ENCODE measurements around the gene KSR2.

DNA sequence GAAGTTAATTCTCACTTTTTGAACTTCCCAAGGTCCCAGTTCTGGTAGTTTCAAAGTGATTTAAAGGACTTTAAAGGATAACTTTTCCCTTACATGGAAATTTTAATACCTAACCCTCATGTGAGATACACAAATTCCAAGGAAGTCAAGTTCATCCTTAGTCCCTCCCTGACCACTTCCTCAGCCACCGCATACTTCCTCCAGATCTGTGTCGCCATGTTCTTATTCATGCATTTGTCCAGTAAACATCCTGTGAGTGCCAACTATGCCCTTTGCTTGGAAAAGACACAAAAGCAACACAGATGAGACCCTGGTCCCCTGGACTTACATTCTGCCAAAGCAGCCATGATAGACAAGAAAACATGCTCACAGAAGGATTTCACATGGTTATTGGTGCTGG is 206.6 kb downstream of the KSR2 start:
- TF ChIP-seq POLR2A (IDR thresholded peaks at IDR 0.05; ENCODE audit: low read depth, low read length) (no peak), POLR2AphosphoS5 (IDR thresholded peaks at IDR 0.05; ENCODE audit: low read depth, low read length) (no peak), TAF1 (IDR thresholded peaks at IDR 0.05; ENCODE audit: borderline replicate concordance, low read depth, low read length) (no peak)

Measured in GM12892 (cell line).